ENCODE data around the gene HHATL. TPM values are rescaled to one million over a fixed set of nuclear protein-coding genes. Genes with fewer than 3 reads are reported as not detected.

Gene HHATL
- total RNA-seq, 2 experiments from 2014 or later, result not detected

- no peaks in the 10 kb centered on the region for H3K4me1 ChIP-seq (ENCODE audit: insufficient read depth, low read length, poor library complexity, severe bottlenecking)
- no TSS peak for BruUV-seq (replicated peaks)
- no peak overlapping the region for H3K27ac ChIP-seq (ENCODE audit: low read depth, low read length, poor library complexity, severe bottlenecking)
- no peaks in the 10 kb centered on the region for H3K9me3 ChIP-seq (ENCODE audit: low read length)
- ChIA-PET POLR2A (no interaction called here), CTCF (ENCODE audit: unreplicated experiment) (no interaction called here)
- H2AFZ ChIP-seq (ENCODE audit: low read length), result no peak overlapping the region
- H3K4me3 ChIP-seq (ENCODE audit: low read depth, low read length, poor library complexity, severe bottlenecking), result no peak overlapping the region
- no peaks in the 10 kb centered on the region for H4K20me1 ChIP-seq (ENCODE audit: insufficient read depth, low read length)
- H3K9me2 ChIP-seq (ENCODE audit: insufficient read depth, low read length), result no peaks in the 10 kb centered on the region
- H3K36me3 ChIP-seq (ENCODE audit: insufficient read depth, low read length), result no peaks in the 10 kb centered on the region
- no peak overlapping the region for H3K4me2 ChIP-seq (ENCODE audit: low read length)
- no peaks in the 10 kb centered on the region for H3K79me2 ChIP-seq (ENCODE audit: insufficient read depth, low read depth, low read length)
- DNase-seq (ENCODE audit: low spot score), result no peak
- intact Hi-C loops (cut with micrococcal nuclease; ENCODE audit: unreplicated experiment), result no loop called here
- TF ChIP-seq CTCF (conservative IDR thresholded peaks at IDR 0.05; ENCODE audit: low read length) (no peak), EZH2phosphoT487 (IDR thresholded peaks at IDR 0.05; ENCODE audit: borderline replicate concordance, low read depth, low read length) (no peak)
Observed at GRCh38 chr3:42730706-42731420, 28.3 kb upstream of the HHATL start.

- H3K4me2 ChIP-seq (ENCODE audit: low read length), result no peak overlapping the region
- no peaks in the 10 kb centered on the region for H3K9me3 ChIP-seq (ENCODE audit: low read length)
- BruUV-seq (replicated peaks), result no TSS peak
- no peaks in the 10 kb centered on the region for H3K79me2 ChIP-seq (ENCODE audit: insufficient read depth, low read depth, low read length)
- CTCF ChIA-PET (ENCODE audit: unreplicated experiment), result no interaction called here
- H3K4me1 ChIP-seq (ENCODE audit: insufficient read depth, low read length, poor library complexity, severe bottlenecking), result no peaks in the 10 kb centered on the region
- H3K36me3 ChIP-seq (ENCODE audit: insufficient read depth, low read length), result no peaks in the 10 kb centered on the region
- no peak overlapping the region for H3K4me3 ChIP-seq (ENCODE audit: low read depth, low read length, poor library complexity, severe bottlenecking)
- TF ChIP-seq EZH2phosphoT487 (IDR thresholded peaks at IDR 0.05; ENCODE audit: borderline replicate concordance, low read depth, low read length) (no peak), CTCF (conservative IDR thresholded peaks at IDR 0.05; ENCODE audit: low read length) (no peak)
- H3K27ac ChIP-seq (ENCODE audit: low read depth, low read length, poor library complexity, severe bottlenecking), result no peak overlapping the region
- H3K9me2 ChIP-seq (ENCODE audit: insufficient read depth, low read length), result no peaks in the 10 kb centered on the region
- no peaks in the 10 kb centered on the region for H4K20me1 ChIP-seq (ENCODE audit: insufficient read depth, low read length)
- POLR2A ChIA-PET, result no interaction called here
- no peak overlapping the region for H2AFZ ChIP-seq (ENCODE audit: low read length)
- no peak for DNase-seq (ENCODE audit: low spot score)
- intact Hi-C loops (cut with micrococcal nuclease; ENCODE audit: unreplicated experiment), result no loop called here
Observed at GRCh38 chr3:42730294-42730693, 27.7 kb upstream of the HHATL start.

GRCh38 chr3:42729404-42730145 lies 27.0 kb upstream of the HHATL start:
- H3K9me2 ChIP-seq (ENCODE audit: insufficient read depth, low read length), result no peaks in the 10 kb centered on the region
- ChIA-PET POLR2A (no interaction called here), CTCF (ENCODE audit: unreplicated experiment) (interaction anchor here (0.6 kb wide), 1 partner anchor 33 kb away, joined by 9 read pairs; no protein-coding TSS in a partner anchor)
- H3K4me3 ChIP-seq (ENCODE audit: low read depth, low read length, poor library complexity, severe bottlenecking), result no peak overlapping the region
- intact Hi-C loops (cut with micrococcal nuclease; ENCODE audit: unreplicated experiment), result no loop called here
- H2AFZ ChIP-seq (ENCODE audit: low read length), result no peak overlapping the region
- H3K79me2 ChIP-seq (ENCODE audit: insufficient read depth, low read depth, low read length), result no peaks in the 10 kb centered on the region
- no peaks in the 10 kb centered on the region for H3K4me1 ChIP-seq (ENCODE audit: insufficient read depth, low read length, poor library complexity, severe bottlenecking)
- no peaks in the 10 kb centered on the region for H4K20me1 ChIP-seq (ENCODE audit: insufficient read depth, low read length)
- no peaks in the 10 kb centered on the region for H3K9me3 ChIP-seq (ENCODE audit: low read length)
- no peak overlapping the region for H3K4me2 ChIP-seq (ENCODE audit: low read length)
- no TSS peak for BruUV-seq (replicated peaks)
- H3K27ac ChIP-seq (ENCODE audit: low read depth, low read length, poor library complexity, severe bottlenecking), result no peak overlapping the region
- no peak for DNase-seq (ENCODE audit: low spot score)
- TF ChIP-seq CTCF (conservative IDR thresholded peaks at IDR 0.05; ENCODE audit: low read length), result no peak
- no peak for TF ChIP-seq EZH2phosphoT487 (IDR thresholded peaks at IDR 0.05; ENCODE audit: borderline replicate concordance, low read depth, low read length)
- no peaks in the 10 kb centered on the region for H3K36me3 ChIP-seq (ENCODE audit: insufficient read depth, low read length)
